Astrocyte of the cerebellum (primary cell): Measurements from ENCODE around the gene CTNNBIP1.

Experiments used
- DNase-seq: peaks from one replicate; pipeline ENCODE4 v3.0.0-alpha.2; 2011; ENCODE audit warnings: low read depth
- H3K4me3 ChIP-seq: 2 replicates; pipeline ENCODE4 v1.5.1; 2011; ENCODE audit warnings: mild to moderate bottlenecking, low read depth, low read length, moderate library complexity
- in situ Hi-C: cut with HindIII; loops from 2 replicates; pipeline ENCODE4 v1.10.0; 2017; ENCODE audit warnings: low sequenced_read_pairs
- TF ChIP-seq, protein P1 (sequence below): IDR thresholded peaks from 2 replicates; pipeline ENCODE4 v1.5.1; 2012; ENCODE audit warnings: low read length, low read depth, moderate library complexity, mild to moderate bottlenecking; ENCODE audit errors: missing control alignments

Gene CTNNBIP1

DNA sequence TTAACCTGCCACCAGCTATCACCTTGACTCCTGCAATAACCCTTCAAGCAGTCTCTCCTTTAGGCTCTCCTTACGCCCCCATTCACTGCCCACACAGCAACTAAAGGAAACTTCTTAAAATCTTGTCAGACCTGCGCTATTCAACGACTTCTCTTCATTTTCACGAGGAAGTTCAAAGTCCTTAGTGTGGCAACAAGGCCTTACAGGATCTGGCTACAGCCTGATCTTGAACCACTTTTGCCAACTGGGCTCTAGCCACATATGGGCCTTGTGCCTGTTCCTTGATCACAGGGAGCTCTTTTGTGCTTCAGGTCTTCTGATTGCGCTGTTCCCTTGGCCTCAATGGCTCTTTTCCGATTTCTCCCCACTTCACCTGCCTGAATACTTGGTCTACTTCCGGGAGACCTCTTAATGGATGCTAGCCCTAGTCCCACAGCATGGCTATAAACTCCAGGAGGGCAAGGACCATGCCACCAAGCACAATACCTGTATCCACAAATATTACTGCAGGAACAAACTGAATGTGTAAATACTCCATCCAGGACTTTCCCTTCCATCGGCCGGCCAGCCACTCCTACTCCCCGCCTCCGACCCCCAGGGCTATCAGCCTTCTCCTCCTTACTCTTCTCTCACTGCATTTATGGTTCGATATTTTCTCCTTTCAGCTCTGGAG lies 2.3 kb upstream of the CTNNBIP1 start:
- in situ Hi-C loops: no loop called here
- TF ChIP-seq, protein P1, sequence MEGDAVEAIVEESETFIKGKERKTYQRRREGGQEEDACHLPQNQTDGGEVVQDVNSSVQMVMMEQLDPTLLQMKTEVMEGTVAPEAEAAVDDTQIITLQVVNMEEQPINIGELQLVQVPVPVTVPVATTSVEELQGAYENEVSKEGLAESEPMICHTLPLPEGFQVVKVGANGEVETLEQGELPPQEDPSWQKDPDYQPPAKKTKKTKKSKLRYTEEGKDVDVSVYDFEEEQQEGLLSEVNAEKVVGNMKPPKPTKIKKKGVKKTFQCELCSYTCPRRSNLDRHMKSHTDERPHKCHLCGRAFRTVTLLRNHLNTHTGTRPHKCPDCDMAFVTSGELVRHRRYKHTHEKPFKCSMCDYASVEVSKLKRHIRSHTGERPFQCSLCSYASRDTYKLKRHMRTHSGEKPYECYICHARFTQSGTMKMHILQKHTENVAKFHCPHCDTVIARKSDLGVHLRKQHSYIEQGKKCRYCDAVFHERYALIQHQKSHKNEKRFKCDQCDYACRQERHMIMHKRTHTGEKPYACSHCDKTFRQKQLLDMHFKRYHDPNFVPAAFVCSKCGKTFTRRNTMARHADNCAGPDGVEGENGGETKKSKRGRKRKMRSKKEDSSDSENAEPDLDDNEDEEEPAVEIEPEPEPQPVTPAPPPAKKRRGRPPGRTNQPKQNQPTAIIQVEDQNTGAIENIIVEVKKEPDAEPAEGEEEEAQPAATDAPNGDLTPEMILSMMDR: no peak
- no peak overlapping the region for H3K4me3 ChIP-seq
- no peak for DNase-seq

DNA sequence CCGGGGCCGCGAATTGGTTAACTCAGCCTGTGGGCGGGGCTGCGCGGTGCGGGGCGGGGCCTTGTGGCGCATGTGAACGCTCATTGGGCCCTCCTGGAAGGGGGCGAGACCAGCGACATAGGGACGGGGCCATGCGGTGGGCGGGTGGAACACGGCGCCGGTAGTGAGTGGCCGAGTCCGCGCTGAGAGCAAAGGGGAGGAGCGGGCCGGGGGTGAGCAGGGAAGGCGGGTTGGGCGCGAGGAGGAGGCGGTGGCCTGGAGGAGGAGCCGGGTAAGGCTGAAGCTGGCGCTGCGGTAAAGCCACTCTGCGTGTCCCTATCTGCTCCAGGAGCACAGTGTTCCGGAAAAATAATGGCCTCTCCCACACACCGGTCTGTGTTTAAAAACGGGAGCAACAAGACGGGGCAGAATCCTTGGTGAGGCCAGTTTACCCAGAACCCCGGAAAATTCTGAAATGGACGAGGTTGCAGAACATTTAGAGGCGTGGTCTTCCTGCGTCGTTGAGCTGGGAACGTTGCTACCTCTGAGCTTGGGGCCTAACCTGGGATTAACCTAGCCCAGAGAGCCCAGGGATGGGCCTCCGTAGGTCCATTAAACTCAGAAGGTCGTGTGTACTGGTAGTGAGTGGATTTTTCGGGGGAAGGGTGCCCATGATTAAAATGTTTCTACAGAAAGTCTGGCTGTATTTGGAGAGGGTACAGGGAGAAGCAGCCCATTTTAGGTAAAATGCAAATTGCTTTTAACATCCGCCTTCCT lies 532 bp upstream of the CTNNBIP1 start:
- TF ChIP-seq, protein P1: no peak
- peak; percentile 97 for DNase-seq
- in situ Hi-C loops: no loop called here

DNA sequence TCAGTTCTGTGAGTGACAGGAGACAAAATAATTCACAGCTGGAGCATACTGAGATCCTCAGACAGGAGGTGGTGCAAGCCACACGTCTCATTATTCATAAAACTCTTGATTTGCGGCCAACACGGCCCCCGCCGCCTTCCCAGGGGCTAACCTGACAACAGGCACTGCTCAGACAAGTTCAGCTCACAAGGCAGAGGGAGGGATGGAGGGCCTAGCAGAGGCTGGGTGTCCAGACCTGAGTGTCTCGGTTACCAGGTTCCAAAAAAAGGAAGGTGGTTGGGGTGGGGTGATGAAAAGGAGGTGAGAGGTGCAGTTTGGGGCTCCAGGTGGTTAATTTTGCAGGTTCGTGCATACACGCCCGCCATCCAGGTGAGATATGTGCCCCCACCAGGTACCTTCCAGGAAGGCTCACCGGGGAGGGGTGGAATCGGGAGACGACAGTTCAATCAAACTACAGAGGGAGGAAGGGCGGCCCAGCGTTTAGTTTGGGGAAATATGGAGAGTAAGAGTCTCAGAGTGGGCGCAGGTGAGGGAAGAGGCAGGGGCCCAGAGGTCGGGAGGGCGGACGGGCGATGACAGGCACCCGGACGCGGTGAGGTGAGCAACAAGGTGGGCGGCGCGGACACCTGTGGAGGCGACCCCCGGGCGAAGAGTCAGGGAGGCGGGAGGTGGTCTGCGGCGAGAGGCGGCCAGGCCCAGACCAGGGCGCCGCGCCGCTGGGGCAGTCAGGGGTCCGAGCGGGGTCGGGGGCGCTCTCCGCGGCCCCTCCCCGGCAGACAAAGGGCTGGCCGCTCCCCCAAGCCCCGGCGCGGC lies 629 bp downstream of the CTNNBIP1 start:
- in situ Hi-C loops: no loop called here
- DNase-seq: no peak
- TF ChIP-seq, protein P1: no peak
- H3K4me3 ChIP-seq: peak overlapping the region; percentile 64

More for the DNA sequence above, 532 bp upstream of the CTNNBIP1 start:
- peak overlapping the region; percentile 53 for H3K4me3 ChIP-seq

DNA sequence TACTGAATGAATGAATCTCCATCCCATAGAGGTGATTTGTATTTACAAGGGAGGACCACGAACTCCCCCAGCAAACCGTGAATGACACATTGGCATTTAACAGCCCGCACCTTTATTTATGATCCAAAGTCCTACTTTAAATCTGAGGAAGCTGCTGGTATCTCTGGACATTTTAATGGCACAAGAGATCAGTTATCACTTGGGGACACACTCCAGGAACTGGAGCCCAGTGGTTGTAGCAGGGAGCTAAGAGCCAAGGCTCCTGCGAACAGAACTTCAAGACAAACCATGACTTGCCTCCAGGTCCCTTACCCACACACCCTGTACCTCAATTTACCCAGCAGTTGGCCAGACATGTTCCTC lies 1.2 kb downstream of the CTNNBIP1 start:
- in situ Hi-C loops: no loop called here
- TF ChIP-seq, protein P1: no peak
- DNase-seq: no peak
- peak overlapping the region; percentile 64 for H3K4me3 ChIP-seq

DNA sequence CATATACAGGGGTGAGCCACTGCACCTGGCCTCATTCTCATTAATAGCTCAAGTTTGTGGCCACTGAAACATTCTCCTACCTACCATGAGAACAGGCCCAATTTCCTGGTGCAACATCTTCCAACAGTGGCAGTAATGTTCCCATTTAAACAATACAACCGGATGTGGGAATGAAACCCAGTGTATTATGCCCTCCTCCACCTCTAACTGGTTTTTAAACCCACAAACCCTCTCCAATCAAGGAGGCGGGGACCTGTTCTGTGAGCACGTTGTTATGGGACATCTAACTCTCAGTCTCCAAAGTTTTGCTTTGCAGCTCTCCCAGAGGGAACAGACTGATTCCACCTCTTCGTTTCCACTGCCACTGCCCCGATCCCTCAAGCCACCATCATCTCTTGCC lies 2.6 kb downstream of the CTNNBIP1 start:
- DNase-seq: no peak
- H3K4me3 ChIP-seq: no peak overlapping the region
- TF ChIP-seq, protein P1: no peak
- in situ Hi-C loops: no loop called here

DNA sequence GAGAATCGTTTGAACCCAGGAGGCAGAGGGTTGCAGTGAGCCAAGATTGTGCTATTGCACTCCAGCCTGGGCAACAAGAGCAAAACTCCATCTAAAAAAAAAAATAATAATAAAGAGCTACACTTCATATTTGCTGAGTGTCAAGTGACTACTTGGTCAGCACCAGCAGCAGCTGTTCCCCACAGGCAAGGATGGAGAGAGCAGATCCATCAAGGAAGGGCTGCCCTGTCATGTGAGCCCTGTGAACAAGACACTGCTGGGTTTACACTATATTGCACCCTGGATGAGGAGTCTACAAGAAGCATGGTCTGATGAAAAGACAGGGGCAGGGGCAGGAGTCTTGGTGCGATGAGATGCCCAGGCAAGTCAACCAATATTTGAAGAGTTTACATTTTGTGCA lies 3.6 kb downstream of the CTNNBIP1 start:
- H3K4me3 ChIP-seq: no peak overlapping the region
- no peak for DNase-seq
- TF ChIP-seq, protein P1: no peak
- in situ Hi-C loops: no loop called here
